Activated T-cell treated with anti-CD3 and anti-CD28 coated beads for 48 hours (primary cell): Measurements from ENCODE around the gene PCSK2.
"Not testable (repeated sequence)": the region's sequence is repeated elsewhere in the genome, so short reads cannot be mapped to it uniquely, and the experiment has no call there.

Experiments used
- DNase-seq: peaks from one replicate; pipeline ENCODE4 v3.0.0-alpha.2; 2020; ENCODE audit warnings: low read depth

Gene PCSK2

GRCh38 chr20:17226410-17227218 lies at the start of gene PCSK2:
TSS of gene PCSK2 (plus strand) at chr20:17227040. CDS start at chr20:17227306, 266 bp downstream.
- no peak for DNase-seq

DNA sequence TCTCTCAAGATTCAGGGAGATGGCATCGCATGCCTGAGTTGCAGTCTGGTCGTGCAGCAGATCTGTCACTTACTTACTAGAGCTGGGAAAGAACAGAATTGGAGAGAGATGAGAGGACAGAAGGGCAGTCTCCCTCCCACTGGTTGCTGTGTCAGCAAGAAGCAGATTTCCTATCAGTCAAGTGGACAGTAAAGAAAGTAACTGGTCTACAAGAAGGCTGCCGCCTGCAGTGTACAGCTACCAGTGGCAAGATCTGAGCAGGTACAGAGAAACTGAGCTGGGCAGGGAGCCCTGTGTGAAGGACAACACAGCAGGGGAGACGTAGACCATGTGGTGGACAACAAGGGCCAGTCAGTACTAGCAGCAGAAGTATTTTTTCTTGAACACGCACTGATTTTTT lies 49.5 kb upstream of the PCSK2 start:
- DNase-seq: no peak

DNA sequence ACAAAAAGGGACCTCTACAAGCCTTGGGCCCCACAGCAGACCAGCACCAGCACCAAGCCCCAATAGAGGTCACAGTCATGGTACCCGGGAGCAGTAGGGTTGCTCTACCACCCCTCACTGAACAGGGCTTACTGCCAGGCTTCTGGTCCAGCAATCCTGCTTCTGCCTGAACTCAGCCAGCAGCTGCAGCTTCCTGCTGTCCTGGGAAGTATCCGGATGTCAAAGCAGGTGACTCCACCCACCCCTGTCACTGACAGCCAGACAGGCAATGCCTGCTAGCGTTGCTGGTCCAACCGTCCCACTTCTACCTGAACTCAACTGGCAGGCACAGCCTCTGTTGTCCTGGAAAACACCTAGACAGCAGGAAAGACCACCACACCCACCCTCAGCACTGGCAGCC lies 47.0 kb upstream of the PCSK2 start:
- no peak for DNase-seq

GRCh38 chr20:17189976-17190695 lies 36.7 kb upstream of the PCSK2 start:
- no peak for DNase-seq

- no peak for DNase-seq
These were observed 29.8 kb upstream of the PCSK2 start for GRCh38 chr20:17197041-17197440.

- DNase-seq: no peak
These were observed 24.8 kb upstream of the PCSK2 start for GRCh38 chr20:17202030-17202429.

- no peak for DNase-seq
These were observed 24.2 kb upstream of the PCSK2 start for GRCh38 chr20:17202673-17203072.

DNA sequence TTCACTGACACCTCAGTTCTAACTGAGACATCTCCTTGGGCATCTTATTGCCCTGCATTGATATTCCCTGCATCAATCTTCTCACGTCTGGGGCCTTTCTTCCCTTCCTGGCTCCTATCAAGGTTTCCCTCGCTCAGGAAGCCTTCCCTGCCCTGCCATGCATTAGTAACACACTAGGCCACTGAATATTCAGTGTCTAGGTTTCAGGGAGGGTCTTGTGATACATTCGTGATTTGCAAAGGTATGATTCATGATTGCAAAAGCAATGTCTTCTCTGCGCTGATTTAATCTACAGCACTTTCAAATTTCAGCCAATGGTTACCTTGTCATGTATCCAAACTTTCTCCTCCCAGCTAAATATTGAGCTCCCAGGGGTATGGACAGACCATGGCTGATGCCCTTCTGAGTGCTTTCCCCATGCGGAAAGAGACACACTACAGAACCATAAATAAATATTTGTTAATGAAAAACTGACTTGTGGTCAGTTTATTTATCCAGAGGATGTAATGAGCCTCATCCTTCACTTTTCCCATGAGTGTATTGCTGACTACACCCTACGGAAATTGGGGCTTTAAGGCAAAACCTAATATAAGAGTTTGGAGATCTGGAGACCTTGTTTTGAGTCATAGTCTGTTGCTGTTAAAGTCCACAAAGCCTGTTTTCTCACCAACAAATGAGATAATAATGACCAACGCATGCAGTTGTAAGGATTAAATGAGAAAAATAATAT lies 21.6 kb upstream of the PCSK2 start:
- no peak for DNase-seq

GRCh38 chr20:17210387-17210786 lies 16.5 kb upstream of the PCSK2 start:
- no peak for DNase-seq

DNA sequence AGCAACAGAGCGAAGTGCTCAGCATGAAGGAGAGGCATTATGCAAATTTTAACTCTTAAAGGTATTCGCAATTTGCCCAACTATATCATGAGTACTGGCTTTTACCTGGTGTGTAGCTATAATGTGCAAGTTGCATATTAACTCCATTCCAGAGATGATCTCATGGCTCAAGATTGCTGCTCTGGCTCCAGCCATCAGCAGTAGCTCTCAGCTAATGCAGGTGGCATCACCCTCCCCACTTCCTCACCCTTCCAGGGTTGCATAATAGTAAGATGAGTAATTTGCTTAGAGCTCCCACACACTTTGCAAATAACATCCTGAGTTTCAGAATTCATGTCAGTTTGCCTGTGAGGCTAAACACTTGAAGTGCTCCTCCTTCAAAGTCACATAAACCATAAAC lies 15.9 kb upstream of the PCSK2 start:
- DNase-seq: no peak

GRCh38 chr20:17215167-17215566 lies 11.7 kb upstream of the PCSK2 start:
- DNase-seq: no peak

DNA sequence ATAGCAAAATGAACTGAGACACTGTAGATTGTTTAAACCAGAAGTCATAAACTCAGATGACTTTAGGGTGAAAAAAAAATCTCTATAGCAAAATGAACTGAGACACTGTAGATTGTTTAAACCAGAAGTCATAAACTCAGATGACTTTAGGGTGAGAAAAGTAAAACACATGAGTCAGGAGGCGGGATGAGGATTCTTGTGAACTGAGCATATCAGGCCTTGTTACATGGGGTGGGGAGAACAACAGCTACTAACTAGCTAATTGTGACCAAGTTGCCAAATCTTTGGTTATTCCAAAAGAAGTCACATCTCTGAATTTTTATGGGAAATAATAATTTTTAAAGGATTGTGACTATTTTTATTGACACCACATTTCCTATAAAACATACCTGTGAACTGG lies 7.0 kb upstream of the PCSK2 start:
- not testable (repeated sequence) for DNase-seq

DNA sequence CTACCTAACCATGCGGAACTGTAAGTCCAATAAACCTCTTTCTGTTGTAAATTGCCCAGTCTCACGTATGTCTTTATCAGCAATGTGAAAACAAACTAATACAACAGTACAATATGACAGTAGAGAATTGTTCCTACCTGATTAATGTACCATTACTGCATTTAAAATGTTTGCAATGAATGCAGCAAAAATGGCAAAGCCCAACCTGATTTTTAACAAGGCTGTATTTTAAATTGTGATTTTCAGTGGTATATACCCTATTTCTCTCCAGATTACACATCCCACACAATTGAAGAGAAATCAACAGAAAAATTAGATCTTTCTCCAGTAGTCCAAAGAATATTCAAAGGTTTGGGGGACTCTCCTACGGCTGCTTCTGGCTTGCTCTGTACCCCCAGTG lies 3.3 kb upstream of the PCSK2 start:
- DNase-seq: no peak

DNA sequence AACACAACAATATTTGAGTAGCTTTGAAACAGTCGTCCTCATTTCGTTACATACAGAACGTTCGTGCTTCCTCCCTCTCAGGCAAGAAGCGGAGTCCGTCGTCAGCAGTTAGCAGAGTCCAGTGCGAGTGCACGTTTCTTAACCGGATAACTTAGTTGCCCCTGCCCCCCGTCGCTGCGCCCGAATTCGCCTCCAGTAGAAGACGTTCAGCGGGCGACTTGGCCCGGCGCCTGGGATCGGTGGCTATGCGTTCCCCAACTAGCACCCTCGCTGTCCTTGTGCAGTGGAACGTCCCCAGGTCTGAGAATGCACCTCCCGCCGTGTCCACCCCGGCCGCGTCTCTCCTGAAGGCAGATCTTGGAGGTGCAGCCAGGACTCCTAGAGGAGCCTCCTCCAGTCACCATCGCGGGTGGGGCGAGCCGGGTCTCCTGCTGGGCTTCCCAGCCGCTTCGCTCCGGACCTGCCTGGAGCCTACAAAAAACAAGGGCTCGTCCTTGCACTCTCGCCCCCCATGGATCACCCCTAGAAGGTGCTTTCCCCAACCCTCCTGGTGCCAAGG lies 910 bp upstream of the PCSK2 start:
- no peak for DNase-seq

GRCh38 chr20:17227219-17227575 lies 357 bp downstream of the PCSK2 start:
- DNase-seq: no peak

DNA sequence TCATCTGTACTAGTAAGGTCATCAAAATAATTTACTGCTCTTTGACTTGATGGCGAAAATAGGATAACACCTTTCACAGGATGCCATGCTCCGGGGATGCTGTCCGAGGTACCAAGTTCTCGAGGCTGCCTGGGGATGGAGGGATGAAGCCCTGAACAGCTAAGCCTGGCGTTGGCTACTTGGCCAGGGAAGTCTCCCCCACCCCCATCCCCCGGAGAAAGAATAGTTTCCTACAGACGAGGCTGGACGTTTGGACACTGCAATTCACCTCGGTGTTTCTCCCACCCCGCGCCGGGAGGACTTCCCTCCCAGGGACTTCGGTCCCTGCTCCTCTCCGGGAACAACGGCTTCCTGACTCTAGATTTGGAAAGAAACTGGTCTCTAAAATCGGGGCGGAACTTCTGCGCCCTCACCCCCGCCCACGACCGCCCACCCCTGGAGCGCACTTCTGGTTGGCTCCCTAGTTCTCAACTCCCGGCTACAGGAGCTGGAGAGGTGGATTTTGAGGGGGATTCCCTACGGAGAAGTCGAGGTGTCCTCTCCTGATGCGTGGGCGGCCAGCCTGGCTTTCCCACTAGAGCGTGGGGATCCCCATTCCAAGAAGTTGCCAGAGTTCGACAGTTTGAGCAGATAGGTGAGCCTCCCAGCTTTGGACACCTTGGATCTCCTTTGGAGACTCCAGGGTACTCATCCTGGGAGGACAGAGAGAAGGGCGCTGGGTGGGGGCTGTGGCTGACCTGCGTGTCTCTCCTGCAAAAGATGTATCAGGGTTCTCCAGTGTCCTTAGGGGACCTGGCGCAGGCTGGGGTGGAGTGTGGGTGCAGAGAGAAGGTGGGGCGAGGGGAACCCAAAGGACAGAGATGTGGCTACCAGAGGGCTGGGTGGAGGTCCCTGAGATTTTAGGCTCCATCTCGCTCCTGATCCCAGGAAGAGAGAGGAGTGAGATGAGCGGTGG lies 1.1 kb downstream of the PCSK2 start:
- DNase-seq: no peak

DNA sequence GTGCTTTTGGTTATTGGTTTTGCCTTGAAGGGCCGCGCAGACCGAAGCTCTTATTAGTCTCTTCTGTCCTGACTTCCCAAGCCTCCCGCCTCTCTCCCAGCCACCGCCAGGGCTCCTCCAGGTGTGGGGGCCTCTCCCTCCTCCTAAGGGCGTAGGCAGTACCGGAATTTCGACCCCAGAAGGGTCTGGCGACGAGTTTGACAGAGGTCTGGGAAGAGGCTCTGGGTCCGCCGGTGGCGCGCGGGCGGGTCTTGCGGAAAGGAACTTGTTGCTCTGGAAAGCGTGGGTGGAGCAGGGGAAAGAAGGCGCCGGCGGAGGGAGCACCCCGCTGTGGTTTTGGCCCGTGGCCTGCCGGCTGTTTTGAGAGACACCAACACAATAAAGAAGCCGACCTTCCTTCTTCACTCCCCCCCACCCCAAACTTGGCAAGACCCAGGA lies 1.8 kb downstream of the PCSK2 start:
- DNase-seq: no peak

DNA sequence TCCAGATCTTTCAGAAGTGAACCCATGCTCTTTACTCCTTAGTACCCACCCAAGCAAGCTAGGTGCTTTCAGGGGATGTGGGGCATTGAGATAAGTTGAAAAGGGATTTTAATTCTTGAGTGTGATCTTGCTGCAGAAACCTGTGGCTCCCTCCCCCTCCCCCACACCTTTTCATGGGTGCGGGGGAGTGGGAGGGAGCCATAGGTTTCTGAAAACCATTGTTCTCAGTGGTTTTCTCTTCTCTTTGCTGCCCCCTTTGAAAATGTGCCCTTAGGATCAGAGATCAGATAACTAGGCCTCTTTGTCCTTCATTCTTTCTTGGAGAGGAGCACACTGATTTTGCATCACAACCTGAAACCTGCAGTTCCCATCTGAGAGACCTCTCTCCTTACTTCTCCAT lies 2.4 kb downstream of the PCSK2 start:
- DNase-seq: no peak

- no peak for DNase-seq
These were observed 6.8 kb downstream of the PCSK2 start for GRCh38 chr20:17233626-17234025.

- DNase-seq: no peak
These were observed 9.9 kb downstream of the PCSK2 start for GRCh38 chr20:17236766-17237165.

DNA sequence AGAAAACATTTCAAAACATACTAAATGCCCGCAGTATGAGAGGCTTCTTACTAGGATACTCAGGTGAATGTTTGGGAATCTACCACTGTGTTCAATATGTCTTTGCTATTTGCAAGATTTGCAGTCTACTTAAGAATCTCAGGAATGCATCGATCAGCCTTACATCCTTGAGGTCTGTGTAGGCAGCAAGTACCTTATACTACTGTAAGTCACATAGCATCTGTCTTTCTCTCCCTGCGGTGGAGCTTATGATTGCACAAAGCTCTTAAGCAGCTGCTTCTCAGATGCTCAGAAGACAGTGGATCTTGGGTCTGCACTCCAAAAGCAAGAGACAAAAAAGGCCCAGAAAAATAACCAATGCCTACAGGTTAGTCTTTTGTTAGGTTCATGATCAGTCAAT lies 21.4 kb downstream of the PCSK2 start:
- DNase-seq: no peak
